ENCODE measurements around the gene SPDYE6. TPM values are rescaled to one million over a fixed set of nuclear protein-coding genes. Genes with fewer than 3 reads are reported as not detected.
A peak's percentile ranks its signal among the peaks of the same experiment; 100 is the strongest.

SPDYE6 gene
- total RNA-seq, 1 donor from 2014 or later, result not detected

- Histone ChIP-seq H3K4me3 (ENCODE audit: low read depth, low read length) (no peak overlapping the region), H3K27me3 (ENCODE audit: control insufficient read depth, insufficient read depth, low read length) (peaks cover 3% of the 10 kb centered on the region), H3K36me3 (ENCODE audit: control insufficient read depth, insufficient read depth, low read length) (no peaks in the 10 kb centered on the region)
- TF ChIP-seq CTCF (IDR thresholded peaks at IDR 0.05; ENCODE audit: insufficient read depth, low read length, poor library complexity, severe bottlenecking), result no peak
- DNase-seq (ENCODE audit: low read depth), result no peak
Observed at GRCh38 chr7:102320181-102320580, 36.1 kb downstream of the SPDYE6 start.

- Histone ChIP-seq H3K27me3 (ENCODE audit: control insufficient read depth, insufficient read depth, low read length) (peaks cover 3% of the 10 kb centered on the region), H3K4me3 (ENCODE audit: low read depth, low read length) (no peak overlapping the region), H3K36me3 (ENCODE audit: control insufficient read depth, insufficient read depth, low read length) (no peaks in the 10 kb centered on the region)
- TF ChIP-seq CTCF (IDR thresholded peaks at IDR 0.05; ENCODE audit: insufficient read depth, low read length, poor library complexity, severe bottlenecking), result no peak
- DNase-seq (ENCODE audit: low read depth), result no peak
Observed at GRCh38 chr7:102319671-102320070, 36.6 kb downstream of the SPDYE6 start.

- Histone ChIP-seq H3K36me3 (ENCODE audit: control insufficient read depth, insufficient read depth, low read length) (no peaks in the 10 kb centered on the region), H3K4me3 (ENCODE audit: low read depth, low read length) (no peak overlapping the region), H3K27me3 (ENCODE audit: control insufficient read depth, insufficient read depth, low read length) (peaks cover 3% of the 10 kb centered on the region)
- DNase-seq (ENCODE audit: low read depth), result peak; percentile 61
- no peak for TF ChIP-seq CTCF (IDR thresholded peaks at IDR 0.05; ENCODE audit: insufficient read depth, low read length, poor library complexity, severe bottlenecking)
Observed at GRCh38 chr7:102318482-102318971, 37.7 kb downstream of the SPDYE6 start.

GRCh38 chr7:102317231-102318059 is 38.8 kb downstream of the SPDYE6 start:
- H3K36me3 ChIP-seq (ENCODE audit: control insufficient read depth, insufficient read depth, low read length), result no peaks in the 10 kb centered on the region
- no peak for TF ChIP-seq CTCF (IDR thresholded peaks at IDR 0.05; ENCODE audit: insufficient read depth, low read length, poor library complexity, severe bottlenecking)
- H3K27me3 ChIP-seq (ENCODE audit: control insufficient read depth, insufficient read depth, low read length), result peaks cover 3% of the 10 kb centered on the region
- no peak for DNase-seq (ENCODE audit: low read depth)
- H3K4me3 ChIP-seq (ENCODE audit: low read depth, low read length), result no peak overlapping the region

GRCh38 chr7:102313997-102314780 is 42.1 kb downstream of the SPDYE6 start:
- no peak for TF ChIP-seq CTCF (IDR thresholded peaks at IDR 0.05; ENCODE audit: insufficient read depth, low read length, poor library complexity, severe bottlenecking)
- H3K27me3 ChIP-seq (ENCODE audit: control insufficient read depth, insufficient read depth, low read length), result no peaks in the 10 kb centered on the region
- DNase-seq (ENCODE audit: low read depth), result no peak

More at GRCh38 chr7:102313997-102314780, 42.1 kb downstream of the SPDYE6 start:
- no peaks in the 10 kb centered on the region for H3K36me3 ChIP-seq (ENCODE audit: control insufficient read depth, insufficient read depth, low read length)
- H3K4me3 ChIP-seq (ENCODE audit: low read depth, low read length), result no peak overlapping the region

Measured in kidney epithelial cell (primary cell).